ENCODE measurements around the gene TFRC. TPM values are rescaled to one million over a fixed set of nuclear protein-coding genes. Genes with fewer than 3 reads are reported as not detected.

TFRC gene
- total and polyA plus RNA-seq, 2 experiments from 2014 or later = 35.5 to 187 TPM

- Histone ChIP-seq H3K27me3 (ENCODE audit: insufficient read depth) (no peaks in the 10 kb centered on the region), H3K4me3 (no peak overlapping the region), H3K4me2 (no peak overlapping the region), H3K36me3 (ENCODE audit: insufficient read depth) (no peaks in the 10 kb centered on the region), H3K9me2 (ENCODE audit: insufficient read depth) (no peaks in the 10 kb centered on the region), H3K27ac (ENCODE audit: low read depth) (no peak overlapping the region), H2AFZ (no peak overlapping the region), H4K20me1 (replicated peaks; ENCODE audit: insufficient read depth) (no peaks in the 10 kb centered on the region), H3F3A (replicated peaks; ENCODE audit: low read depth) (no peaks in the 10 kb centered on the region), H3K79me2 (replicated peaks; ENCODE audit: insufficient read depth) (no peaks in the 10 kb centered on the region), H3K4me1 (ENCODE audit: insufficient read depth) (no peaks in the 10 kb centered on the region)
- no peak for DNase-seq (ENCODE audit: low spot score)
- H3K27ac Mint-ChIP-seq = no peak overlapping the region
- no peak for ATAC-seq
- no peaks in the 10 kb centered on the region for H3K27me3 Mint-ChIP-seq (ENCODE audit: insufficient read depth, low read depth, poor library complexity)
- TF ChIP-seq, protein P1, sequence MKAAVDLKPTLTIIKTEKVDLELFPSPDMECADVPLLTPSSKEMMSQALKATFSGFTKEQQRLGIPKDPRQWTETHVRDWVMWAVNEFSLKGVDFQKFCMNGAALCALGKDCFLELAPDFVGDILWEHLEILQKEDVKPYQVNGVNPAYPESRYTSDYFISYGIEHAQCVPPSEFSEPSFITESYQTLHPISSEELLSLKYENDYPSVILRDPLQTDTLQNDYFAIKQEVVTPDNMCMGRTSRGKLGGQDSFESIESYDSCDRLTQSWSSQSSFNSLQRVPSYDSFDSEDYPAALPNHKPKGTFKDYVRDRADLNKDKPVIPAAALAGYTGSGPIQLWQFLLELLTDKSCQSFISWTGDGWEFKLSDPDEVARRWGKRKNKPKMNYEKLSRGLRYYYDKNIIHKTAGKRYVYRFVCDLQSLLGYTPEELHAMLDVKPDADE (IDR thresholded peaks at IDR 0.05) = no peak
- no peak for TF ChIP-seq NANOG (IDR thresholded peaks at IDR 0.05; ENCODE audit: borderline replicate concordance)
- no peak overlapping the region for H3K4me3 Mint-ChIP-seq
- H3K9me3 Mint-ChIP-seq = peaks cover 11% of the 10 kb centered on the region; the same call in 1 of the 3 replicates
- no peaks in the 10 kb centered on the region; the same call in 1 of the 3 replicates for H3K36me3 Mint-ChIP-seq (ENCODE audit: low read depth)
- no peaks in the 10 kb centered on the region for H3K4me1 Mint-ChIP-seq
Measured at GRCh38 chr3:196012481-196012880, 69.4 kb downstream of the TFRC start.

GRCh38 chr3:196009456-196009855 is 72.4 kb downstream of the TFRC start:
- Mint-ChIP-seq H3K36me3 (ENCODE audit: low read depth) (no peaks in the 10 kb centered on the region; the same call in 1 of the 3 replicates), H3K4me1 (no peaks in the 10 kb centered on the region), H3K4me3 (no peak overlapping the region), H3K27me3 (ENCODE audit: insufficient read depth, low read depth, poor library complexity) (peaks cover 2% of the 10 kb centered on the region), H3K27ac (no peak overlapping the region), H3K9me3 (peaks cover 11% of the 10 kb centered on the region; the same call in 2 of the 3 replicates)
- ATAC-seq (no peak), DNase-seq (ENCODE audit: low spot score) (no peak)
- Histone ChIP-seq H3K79me2 (replicated peaks; ENCODE audit: insufficient read depth) (no peaks in the 10 kb centered on the region), H2AFZ (no peak overlapping the region), H3K36me3 (ENCODE audit: insufficient read depth) (no peaks in the 10 kb centered on the region), H3K27ac (ENCODE audit: low read depth) (no peak overlapping the region), H3F3A (replicated peaks; ENCODE audit: low read depth) (no peaks in the 10 kb centered on the region), H3K9me2 (ENCODE audit: insufficient read depth) (no peaks in the 10 kb centered on the region), H3K27me3 (ENCODE audit: insufficient read depth) (no peaks in the 10 kb centered on the region), H3K4me2 (no peak overlapping the region), H4K20me1 (replicated peaks; ENCODE audit: insufficient read depth) (no peaks in the 10 kb centered on the region), H3K4me1 (ENCODE audit: insufficient read depth) (no peaks in the 10 kb centered on the region), H3K4me3 (no peak overlapping the region)
- TF ChIP-seq JUNB (IDR thresholded peaks at IDR 0.05; ENCODE audit: unreplicated experiment) = no peak
- no peak for TF ChIP-seq STAT1 (IDR thresholded peaks at IDR 0.05; ENCODE audit: unreplicated experiment)
- no peak for TF ChIP-seq CREB1 (CRISPR knock-in tag; IDR thresholded peaks at IDR 0.05; ENCODE audit: low read depth)
- TF ChIP-seq, protein P2, sequence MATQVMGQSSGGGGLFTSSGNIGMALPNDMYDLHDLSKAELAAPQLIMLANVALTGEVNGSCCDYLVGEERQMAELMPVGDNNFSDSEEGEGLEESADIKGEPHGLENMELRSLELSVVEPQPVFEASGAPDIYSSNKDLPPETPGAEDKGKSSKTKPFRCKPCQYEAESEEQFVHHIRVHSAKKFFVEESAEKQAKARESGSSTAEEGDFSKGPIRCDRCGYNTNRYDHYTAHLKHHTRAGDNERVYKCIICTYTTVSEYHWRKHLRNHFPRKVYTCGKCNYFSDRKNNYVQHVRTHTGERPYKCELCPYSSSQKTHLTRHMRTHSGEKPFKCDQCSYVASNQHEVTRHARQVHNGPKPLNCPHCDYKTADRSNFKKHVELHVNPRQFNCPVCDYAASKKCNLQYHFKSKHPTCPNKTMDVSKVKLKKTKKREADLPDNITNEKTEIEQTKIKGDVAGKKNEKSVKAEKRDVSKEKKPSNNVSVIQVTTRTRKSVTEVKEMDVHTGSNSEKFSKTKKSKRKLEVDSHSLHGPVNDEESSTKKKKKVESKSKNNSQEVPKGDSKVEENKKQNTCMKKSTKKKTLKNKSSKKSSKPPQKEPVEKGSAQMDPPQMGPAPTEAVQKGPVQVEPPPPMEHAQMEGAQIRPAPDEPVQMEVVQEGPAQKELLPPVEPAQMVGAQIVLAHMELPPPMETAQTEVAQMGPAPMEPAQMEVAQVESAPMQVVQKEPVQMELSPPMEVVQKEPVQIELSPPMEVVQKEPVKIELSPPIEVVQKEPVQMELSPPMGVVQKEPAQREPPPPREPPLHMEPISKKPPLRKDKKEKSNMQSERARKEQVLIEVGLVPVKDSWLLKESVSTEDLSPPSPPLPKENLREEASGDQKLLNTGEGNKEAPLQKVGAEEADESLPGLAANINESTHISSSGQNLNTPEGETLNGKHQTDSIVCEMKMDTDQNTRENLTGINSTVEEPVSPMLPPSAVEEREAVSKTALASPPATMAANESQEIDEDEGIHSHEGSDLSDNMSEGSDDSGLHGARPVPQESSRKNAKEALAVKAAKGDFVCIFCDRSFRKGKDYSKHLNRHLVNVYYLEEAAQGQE (IDR thresholded peaks at IDR 0.05; ENCODE audit: unreplicated experiment) = no peak
- TF ChIP-seq NANOG (IDR thresholded peaks at IDR 0.05; ENCODE audit: borderline replicate concordance) = no peak
- no peak for TF ChIP-seq EZH2 (IDR thresholded peaks at IDR 0.05; ENCODE audit: low read depth, unreplicated experiment)
- no peak for TF ChIP-seq POLR2AphosphoS5 (IDR thresholded peaks at IDR 0.05; ENCODE audit: low read depth)
- no peak for TF ChIP-seq ZNF331 (CRISPR knock-in tag; IDR thresholded peaks at IDR 0.05; ENCODE audit: low read depth)
- TF ChIP-seq, protein P1 (IDR thresholded peaks at IDR 0.05) = no peak
- no peak for TF ChIP-seq ZNF114 (CRISPR knock-in tag; IDR thresholded peaks at IDR 0.05)
- no peak for TF ChIP-seq CTCF (conservative IDR thresholded peaks at IDR 0.05; ENCODE audit: low read depth in 2 of 2)
- TF ChIP-seq EZH2phosphoT487 (IDR thresholded peaks at IDR 0.05; ENCODE audit: unreplicated experiment) = no peak
